ENCODE data around the gene PRSS22. TPM values are rescaled to one million over a fixed set of nuclear protein-coding genes. Genes with fewer than 3 reads are reported as not detected.

PRSS22 gene
- total and polyA plus RNA-seq, 10 of the 15 experiments (the other 5 are each of a cell fraction or from before 2014, with no cell fraction given): not detected

GRCh38 chr16:2884041-2884451 is 26.1 kb upstream of the PRSS22 start:
- ATAC-seq: no peak
- Histone ChIP-seq H3K4me1 (ENCODE audit: control insufficient read depth, insufficient read depth, low read length) (peaks cover 8% of the 10 kb centered on the region), H3K4me3 (peak overlapping the region; percentile 90), H3K27ac (ENCODE audit: control insufficient read depth, insufficient read depth) (no peak overlapping the region), H3K79me2 (ENCODE audit: control insufficient read depth, insufficient read depth, low read length) (no peaks in the 10 kb centered on the region), H3K36me3 (ENCODE audit: control insufficient read depth in 2 of 2, insufficient read depth in 2 of 2, low read length in 1 of 2) (no peaks in the 10 kb centered on the region), H4K20me1 (ENCODE audit: control insufficient read depth, insufficient read depth) (no peaks in the 10 kb centered on the region), H3K9me3 (replicated peaks; ENCODE audit: control insufficient read depth, insufficient read depth, low read length) (peaks cover 4% of the 10 kb centered on the region; the same call in 2 of the 3 replicates), H3K4me2 (ENCODE audit: control insufficient read depth, insufficient read depth) (peak overlapping the region; percentile 99), H3K27me3 (replicated peaks in 1 of 2; ENCODE audit: control insufficient read depth in 2 of 2, insufficient read depth in 2 of 2, low read length in 1 of 2) (no peaks in the 10 kb centered on the region), H3K9ac (ENCODE audit: control insufficient read depth, insufficient read depth, low read length) (peak overlapping the region; percentile 76), H2AFZ (ENCODE audit: control insufficient read depth, low read depth, low read length) (no peak overlapping the region)
- intact Hi-C loops (cut with micrococcal nuclease; ENCODE audit: unreplicated experiment) (no loop called here), in situ Hi-C loops (cut with MboI) (no loop called here)
- RAD21 ChIA-PET (ENCODE audit: unreplicated experiment): interaction anchor here (1.0 to 2.1 kb wide), 6 partner anchors 13 to 43 kb away, joined by 3 to 19 read pairs (median 8); partner anchors contain the start of gene FLYWCH1
- SMC1A ChIA-PET (ENCODE audit: uncharacterized antibody, unreplicated experiment): interaction anchor here (0.7 to 2.0 kb wide), 2 partner anchors 15 to 19 kb away, joined by 4 to 9 read pairs; no protein-coding TSS in a partner anchor
- no peak for FAIRE-seq
- CTCF ChIA-PET: interaction anchor here (1.7 to 2.1 kb wide), 4 partner anchors 11 to 43 kb away, joined by 8 to 12 read pairs (median 10); partner anchors contain the start of gene FLYWCH1
- POLR2A ChIA-PET: interaction anchor here (1.1 to 2.1 kb wide), 4 partner anchors 8 to 22 kb away, joined by 3 to 20 read pairs (median 8); no protein-coding TSS in a partner anchor
- no peak for DNase-seq (ENCODE audit: low read depth, low spot score)
- 98% methylated on average over 18 of the region's 18 CpGs for WGBS (ENCODE audit: insufficient coverage, insufficient replicate concordance, low lambda C conversion rate, missing lambda C conversion rate)
- no peak for TF ChIP-seq MXI1 (IDR thresholded peaks at IDR 0.05; ENCODE audit: low read depth, low read length)
- no TSS peak for BruUV-seq (replicated peaks)

GRCh38 chr16:2883458-2883908 is 25.5 kb upstream of the PRSS22 start:
- ChIA-PET CTCF (interaction anchor here (0.9 to 2.1 kb wide), 10 partner anchors 9 to 44 kb away, joined by 3 to 12 read pairs (median 8); partner anchors contain the start of gene FLYWCH1), POLR2A (interaction anchor here (1.1 to 2.1 kb wide), 6 partner anchors 9 to 137 kb away, joined by 3 to 20 read pairs (median 6); partner anchors contain the start of gene TNFRSF12A), RAD21 (ENCODE audit: unreplicated experiment) (interaction anchor here (0.9 to 2.1 kb wide), 13 partner anchors 9 to 72 kb away, joined by 3 to 19 read pairs (median 6); partner anchors contain the start of gene FLYWCH1), SMC1A (ENCODE audit: uncharacterized antibody, unreplicated experiment) (interaction anchor here (0.7 to 2.0 kb wide), 8 partner anchors 15 to 40 kb away, joined by 3 to 9 read pairs (median 4); partner anchors contain the start of gene FLYWCH1)
- WGBS (ENCODE audit: insufficient coverage, insufficient replicate concordance, low lambda C conversion rate, missing lambda C conversion rate): 2% methylated on average over 11 of the region's 31 CpGs
- Histone ChIP-seq H3K36me3 (ENCODE audit: control insufficient read depth in 2 of 2, insufficient read depth in 2 of 2, low read length in 1 of 2) (no peaks in the 10 kb centered on the region), H3K9me3 (replicated peaks; ENCODE audit: control insufficient read depth, insufficient read depth, low read length) (peaks cover 4% of the 10 kb centered on the region; the same call in 2 of the 3 replicates), H3K27me3 (replicated peaks in 1 of 2; ENCODE audit: control insufficient read depth in 2 of 2, insufficient read depth in 2 of 2, low read length in 1 of 2) (no peaks in the 10 kb centered on the region), H2AFZ (ENCODE audit: control insufficient read depth, low read depth, low read length) (peak overlapping the region; percentile 99), H3K4me2 (ENCODE audit: control insufficient read depth, insufficient read depth) (peak overlapping the region; percentile 99), H3K27ac (ENCODE audit: control insufficient read depth, insufficient read depth) (peak overlapping the region; percentile 68), H3K9ac (ENCODE audit: control insufficient read depth, insufficient read depth, low read length) (peak overlapping the region; percentile 76), H3K4me3 (peak overlapping the region; percentile 90), H4K20me1 (ENCODE audit: control insufficient read depth, insufficient read depth) (no peaks in the 10 kb centered on the region), H3K79me2 (ENCODE audit: control insufficient read depth, insufficient read depth, low read length) (no peaks in the 10 kb centered on the region), H3K4me1 (ENCODE audit: control insufficient read depth, insufficient read depth, low read length) (peaks cover 8% of the 10 kb centered on the region)
- TF ChIP-seq NKRF (conservative IDR thresholded peaks at IDR 0.05) (peak; percentile 16; the same call in 1 of the 2 replicates), BACH1 (IDR thresholded peaks at IDR 0.05; ENCODE audit: borderline replicate concordance) (0 out of 2 replicates have a peak, but pooled peaks have one; percentile 4), NR2F1 (conservative IDR thresholded peaks at IDR 0.05) (no peak)
- in situ Hi-C loops (cut with MboI) (no loop called here), intact Hi-C loops (cut with micrococcal nuclease; ENCODE audit: unreplicated experiment) (loop anchor here (2.0 kb wide), 1 partner anchor 21 kb away; no protein-coding TSS in a partner anchor)
- FAIRE-seq (no peak), DNase-seq (ENCODE audit: low read depth, low spot score) (no peak), ATAC-seq (no peak; the same call in 2 of the 3 replicates)
- TSS peak; percentile 72 for BruUV-seq (replicated peaks)

All from GM12878 (cell line).